Endothelial cell of umbilical vein (primary cell): ENCODE data around the gene HCAR2. TPM values are rescaled to one million over a fixed set of nuclear protein-coding genes. Genes with fewer than 3 reads are reported as not detected.
A peak's percentile ranks its signal among the peaks of the same experiment; 100 is the strongest.
"Not testable (repeated sequence)": the region's sequence is repeated elsewhere in the genome, so short reads cannot be mapped to it uniquely, and the experiment has no call there.

ENCODE experiments used
- BruUV-seq: library from RNA; stranded (reverse); fragments of 400-500 nt; replicated peaks from 2 replicates; lab custom pipeline; 2021; lab: Mats Ljungman, UMichigan
- CTCF ChIA-PET: fragments of 300-600, 350-600 bp; sonication (Branson Sonifier 250); formaldehyde crosslinking; loops from one replicate; lab custom pipeline; 2021; ENCODE audit warnings: antibody characterized with exemption, inconsistent platforms; lab: Charles Lee
- POLR2A ChIA-PET: fragments of 300-600, 350-600 bp; sonication (Branson Sonifier 250); formaldehyde crosslinking; loops from one replicate; lab custom pipeline; 2021; ENCODE audit warnings: antibody characterized with exemption, inconsistent platforms; lab: Charles Lee
- DNase-seq: peaks from one replicate; pipeline ENCODE4 v3.0.0-alpha.2; 2011; ENCODE audit warnings: low read depth, low spot score
- FAIRE-seq: peaks from 2 replicates; lab custom pipeline; 2011; peaks lifted over from hg19 to GRCh38; lab: Jason Lieb, UNC
- H2AFZ ChIP-seq: 2 replicates; pipeline ENCODE4 v1.6.0; 2012; ENCODE audit warnings: low read depth, low read length, control low read depth, inconsistent platforms
- H3K27ac ChIP-seq: 2 replicates; pipeline ENCODE4 v1.5.1; 2011; ENCODE audit warnings: low read depth, mild to moderate bottlenecking, control low read depth, low read length, moderate library complexity; ENCODE audit not compliant: insufficient read depth
- H3K27me3 ChIP-seq, 2 experiments: 2 replicates each; pipeline versions ENCODE4 v1.6.0 to v1.6.1; 2011; ENCODE audit warnings: low read length in 2 of 2, mixed read lengths in 1 of 2; ENCODE audit not compliant: control insufficient read depth in 2 of 2, insufficient read depth in 2 of 2
- H3K36me3 ChIP-seq, 2 experiments: 2 replicates in 1 of 2; 3 replicates in 1 of 2; pipeline ENCODE4 v1.5.1; 2011; ENCODE audit warnings: low read length in 2 of 2, mild to moderate bottlenecking in 1 of 2, moderate library complexity in 1 of 2; ENCODE audit not compliant: control insufficient read depth in 2 of 2, insufficient read depth in 2 of 2; ENCODE audit errors: extremely low read depth in 1 of 2
- H3K4me1 ChIP-seq: 3 replicates; pipeline ENCODE4 v1.5.1; 2011; ENCODE audit warnings: mild to moderate bottlenecking, low read length; ENCODE audit not compliant: control insufficient read depth, insufficient read depth; ENCODE audit errors: extremely low read depth
- H3K4me2 ChIP-seq: 2 replicates; pipeline ENCODE4 v1.6.1; 2011; ENCODE audit warnings: low read length, control low read depth, mixed read lengths; ENCODE audit not compliant: insufficient read depth
- H3K4me3 ChIP-seq, 3 experiments: fragments of 200-600 bp in 1 of 3; sonication (generic), shearing (Covaris generic) in 1 of 3; replicated peaks in 1 of 3; 2 replicates each; pipeline ENCODE4 v1.5.1; 2011 to 2016; ENCODE audit warnings: control low read depth in 3 of 3, low read length in 3 of 3, mild to moderate bottlenecking in 2 of 3, inconsistent platforms in 1 of 3, low read depth in 1 of 3, moderate library complexity in 1 of 3; ENCODE audit not compliant: insufficient read depth in 1 of 3
- H3K79me2 ChIP-seq: 2 replicates; pipeline ENCODE4 v1.6.0; 2012; ENCODE audit warnings: low read length, inconsistent platforms; ENCODE audit not compliant: control insufficient read depth, insufficient read depth
- H3K9ac ChIP-seq: replicated peaks from 2 replicates; pipeline ENCODE3; 2011; ENCODE audit warnings: low read length, control low read depth; ENCODE audit not compliant: insufficient read depth; ENCODE audit errors: extremely low read depth
- H3K9me1 ChIP-seq: replicated peaks from 3 replicates; pipeline ENCODE4 v1.6.0; 2011; ENCODE audit warnings: mild to moderate bottlenecking, low read length; ENCODE audit not compliant: control insufficient read depth, insufficient read depth; ENCODE audit errors: extremely low read depth
- H3K9me3 ChIP-seq: replicated peaks from 2 replicates; pipeline ENCODE4 v1.5.1; 2012; ENCODE audit warnings: low read length, inconsistent platforms; ENCODE audit not compliant: control insufficient read depth, insufficient read depth
- H4K20me1 ChIP-seq: replicated peaks from 2 replicates; pipeline ENCODE3; 2011; ENCODE audit warnings: mild to moderate bottlenecking, low read length; ENCODE audit not compliant: control insufficient read depth, insufficient read depth; ENCODE audit errors: extremely low read depth
- dilution Hi-C: fragments of 300-500 bp; cut with MboI; formaldehyde crosslinking; loops from one replicate; pipeline ENCODE4 v1.15.0; 2019; ENCODE audit warnings: low sequenced_read_pairs; ENCODE audit not compliant: extremely low pct_ligation_motif_present
- intact Hi-C: fragments of 100-400 bp; cut with micrococcal nuclease; formaldehyde crosslinking; loops from one replicate; pipeline ENCODE4 v1.10.0; 2022
- polyA plus RNA-seq, 4 experiments: library from polyadenylated mRNA; depleted of rRNA in 3 of 4; stranded (reverse) in 3 of 4; unstranded in 1 of 4; fragments of >200 nt; gene quantifications; 2 replicates each; pipeline versions ENCODE4 v1.2.1 to v1.2.3, GENCODE V29; 2011 to 2012; ENCODE audit warnings: missing spikeins in 1 of 4
- total RNA-seq: library from RNA; stranded (reverse); gene quantifications from 2 replicates; pipeline ENCODE4 v1.2.3, GENCODE V29; 2021

HCAR2 gene
- total and polyA plus RNA-seq, 2 donors (not counting 3 experiments of a cell fraction or from before 2014, with no cell fraction given) = not detected

DNA sequence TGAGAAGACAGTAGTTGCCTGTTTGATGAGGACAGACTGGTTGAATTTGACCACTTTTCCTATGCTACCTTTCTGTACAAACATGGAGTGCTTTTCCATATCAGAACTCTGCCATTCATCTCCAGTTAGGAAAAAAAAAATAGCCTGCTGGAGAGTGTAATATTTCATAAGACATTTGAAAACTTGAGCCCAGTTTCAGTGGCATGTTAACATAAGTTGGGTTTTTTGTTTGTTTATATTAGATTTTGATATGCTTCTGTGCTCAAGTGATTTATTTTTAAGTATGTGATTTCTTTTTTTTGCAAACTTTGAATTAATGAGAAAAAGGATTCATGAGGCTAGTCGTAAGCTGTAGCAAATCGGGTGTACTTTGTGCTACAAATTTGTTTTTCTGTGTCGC is 684 bp upstream of the HCAR2 start:
- H3K36me3 ChIP-seq, H3K4me3 ChIP-seq, FAIRE-seq, BruUV-seq, POLR2A ChIA-PET, H3K9me1 ChIP-seq, H3K4me2 ChIP-seq, H2AFZ ChIP-seq, H3K27me3 ChIP-seq, DNase-seq, H3K9me3 ChIP-seq, H3K79me2 ChIP-seq, H4K20me1 ChIP-seq, dilution Hi-C loops, H3K9ac ChIP-seq, H3K27ac ChIP-seq, H3K4me1 ChIP-seq, intact Hi-C loops: not testable (repeated sequence)
- CTCF ChIA-PET = interaction anchor here (0.7 kb wide), 1 partner anchor 34 kb away, joined by 3 read pairs; no protein-coding TSS in a partner anchor

GRCh38 chr12:122701481-122701880 is 1.7 kb downstream of the HCAR2 start:
- H2AFZ ChIP-seq, H3K79me2 ChIP-seq, POLR2A ChIA-PET, H3K27ac ChIP-seq, H3K9me3 ChIP-seq, dilution Hi-C loops, CTCF ChIA-PET, H3K4me1 ChIP-seq, BruUV-seq, H3K4me2 ChIP-seq, H3K27me3 ChIP-seq, intact Hi-C loops, DNase-seq, H3K9me1 ChIP-seq, H3K36me3 ChIP-seq, H3K4me3 ChIP-seq, H3K9ac ChIP-seq, H4K20me1 ChIP-seq: not testable (repeated sequence)
- FAIRE-seq = peak; percentile 18

DNA sequence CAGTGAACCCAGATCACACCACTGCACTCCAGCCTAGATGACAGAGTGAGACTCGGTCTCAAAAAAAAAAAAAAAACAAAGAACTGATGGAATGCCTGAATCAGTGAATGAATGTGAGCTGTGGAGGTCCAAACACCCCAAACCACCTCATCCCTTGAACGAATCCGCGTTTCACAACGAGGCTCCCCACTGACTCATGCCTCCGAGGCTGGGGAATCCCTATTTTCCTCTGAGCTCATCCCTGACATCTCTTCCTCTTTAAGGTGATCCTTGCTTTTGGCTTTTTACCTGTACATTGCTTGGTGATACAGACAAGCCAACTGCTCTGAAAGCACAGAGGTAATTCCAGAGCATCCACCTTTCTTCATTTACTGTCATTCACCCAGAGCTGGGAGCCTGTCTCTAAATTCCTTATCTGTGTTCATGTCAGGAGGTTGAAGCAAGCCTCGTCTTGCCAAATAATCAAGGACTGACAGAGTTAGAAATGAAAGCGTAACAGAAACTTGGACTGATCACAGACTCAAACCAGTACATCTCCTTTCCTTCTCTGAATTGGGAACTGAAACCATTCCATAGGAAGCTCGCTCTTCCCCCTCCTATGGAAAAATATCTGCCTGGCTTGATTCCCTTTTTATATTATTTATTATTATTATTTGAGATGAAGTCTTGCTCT is 3.0 kb downstream of the HCAR2 start:
- H3K9ac ChIP-seq, H3K4me1 ChIP-seq, H3K9me1 ChIP-seq, H3K27ac ChIP-seq, CTCF ChIA-PET, POLR2A ChIA-PET, intact Hi-C loops, H2AFZ ChIP-seq, H3K9me3 ChIP-seq, H3K4me2 ChIP-seq, H4K20me1 ChIP-seq, BruUV-seq, DNase-seq, dilution Hi-C loops, H3K79me2 ChIP-seq, H3K4me3 ChIP-seq, H3K27me3 ChIP-seq, FAIRE-seq, H3K36me3 ChIP-seq: not testable (repeated sequence)

DNA sequence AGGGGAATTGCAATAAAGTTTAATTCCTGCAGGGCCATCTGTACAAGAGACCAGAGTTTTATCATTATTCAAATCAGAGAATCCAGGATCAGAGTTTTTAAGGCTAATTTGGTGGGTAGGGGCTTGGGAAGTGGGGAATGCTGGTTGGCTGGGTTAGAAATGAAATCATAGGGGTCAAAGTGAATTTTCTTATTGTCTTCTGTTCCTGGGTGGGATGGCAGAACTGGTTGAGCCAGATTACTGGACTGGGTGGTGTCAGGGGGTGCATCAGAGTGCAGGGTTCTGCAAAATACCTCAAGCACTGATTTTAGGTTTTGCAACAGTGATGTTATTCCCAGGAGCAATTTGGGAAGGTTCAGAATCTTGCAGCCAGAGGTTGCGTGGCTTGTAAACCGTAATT is 6.2 kb downstream of the HCAR2 start:
- H3K4me1 ChIP-seq, DNase-seq, H3K36me3 ChIP-seq, BruUV-seq, intact Hi-C loops, H2AFZ ChIP-seq, FAIRE-seq, H3K9me3 ChIP-seq, POLR2A ChIA-PET, H4K20me1 ChIP-seq, H3K79me2 ChIP-seq, H3K27ac ChIP-seq, dilution Hi-C loops, H3K4me3 ChIP-seq, H3K9me1 ChIP-seq, H3K27me3 ChIP-seq, H3K4me2 ChIP-seq, H3K9ac ChIP-seq: not testable (repeated sequence)
- CTCF ChIA-PET = interaction anchor here (0.7 kb wide), 1 partner anchor 46 kb away, joined by 3 read pairs; no protein-coding TSS in a partner anchor
